H1 (cell line): ENCODE results near the gene RNF182. TPM values are rescaled to one million over a fixed set of nuclear protein-coding genes. Genes with fewer than 3 reads are reported as not detected.

ENCODE experiments used
- CTCF ChIA-PET: fragments of 300-600 bp; sonication (Branson Sonifier 250); formaldehyde crosslinking; loops from one replicate; lab custom pipeline; 2021; ENCODE audit not compliant: partially characterized antibody; lab: Charles Lee
- POLR2A ChIA-PET: fragments of 300-600 bp; sonication (Branson Sonifier 250); formaldehyde crosslinking; loops from one replicate; lab custom pipeline; 2021; ENCODE audit warnings: inconsistent platforms; ENCODE audit not compliant: partially characterized antibody; lab: Charles Lee
- DNase-seq, 2 experiments: peaks; one replicate each; pipeline versions ENCODE4 v3.0.0 to v3.0.0-alpha.2; 2010 to 2022; ENCODE audit warnings: low spot score in 2 of 2, low read depth in 1 of 2, mixed read lengths in 1 of 2
- FAIRE-seq: peaks from 2 replicates; lab custom pipeline; 2011; peaks lifted over from hg19 to GRCh38; lab: Jason Lieb, UNC
- H2AFZ ChIP-seq: 2 replicates; pipeline ENCODE4 v1.8.1; 2012; ENCODE audit warnings: low read length, inconsistent platforms
- H2AK5ac ChIP-seq: 2 replicates; pipeline ENCODE4 v1.6.1; 2013; ENCODE audit warnings: low read depth, low read length
- H2BK120ac ChIP-seq: replicated peaks from 2 replicates; pipeline ENCODE3; 2013; ENCODE audit warnings: low read depth, low read length, inconsistent platforms
- H2BK12ac ChIP-seq: 2 replicates; pipeline ENCODE4 v1.6.1; 2013; ENCODE audit warnings: low read depth, low read length
- H2BK15ac ChIP-seq: 2 replicates; pipeline ENCODE4 v1.6.1; 2013; ENCODE audit warnings: low read length
- H2BK20ac ChIP-seq: 2 replicates; pipeline ENCODE4 v1.6.1; 2013; ENCODE audit warnings: low read length
- H2BK5ac ChIP-seq: 2 replicates; pipeline ENCODE4 v1.6.1; 2013; ENCODE audit warnings: low read depth, low read length
- H3K14ac ChIP-seq: 2 replicates; pipeline ENCODE4 v1.6.1; 2013; ENCODE audit warnings: inconsistent platforms; ENCODE audit not compliant: insufficient read length
- H3K18ac ChIP-seq: 2 replicates; pipeline ENCODE4 v1.6.1; 2013; ENCODE audit warnings: low read length; ENCODE audit errors: extremely low read depth
- H3K23ac ChIP-seq: 2 replicates; pipeline ENCODE4 v1.6.1; 2013; ENCODE audit warnings: inconsistent platforms; ENCODE audit not compliant: insufficient read length
- H3K23me2 ChIP-seq: 2 replicates; pipeline ENCODE4 v1.6.1; 2013; ENCODE audit warnings: low read depth, low read length
- H3K27ac ChIP-seq: 2 replicates; pipeline ENCODE4 v1.6.1; 2011; ENCODE audit warnings: low read depth, low read length, inconsistent platforms
- H3K27me3 ChIP-seq, 4 experiments: replicated peaks in 1 of 4; 1 replicate in 1 of 4; 2 replicates in 3 of 4; pipeline versions ENCODE4 v1.6.1 to v1.8.1; 2011 to 2013; ENCODE audit warnings: low read length in 3 of 4, mild to moderate bottlenecking in 3 of 4, inconsistent platforms in 2 of 4, mixed read lengths in 2 of 4, moderate library complexity in 1 of 4; ENCODE audit not compliant: control insufficient read depth in 3 of 4, insufficient read depth in 3 of 4; ENCODE audit errors: extremely low read depth in 1 of 4
- H3K36me3 ChIP-seq, 4 experiments: 2 replicates each; pipeline versions ENCODE4 v1.6.1 to v1.8.1; 2011 to 2013; ENCODE audit warnings: mild to moderate bottlenecking in 4 of 4, low read length in 3 of 4, moderate library complexity in 2 of 4, control low read depth in 1 of 4, inconsistent platforms in 1 of 4; ENCODE audit not compliant: insufficient read depth in 4 of 4, control insufficient read depth in 2 of 4
- H3K4ac ChIP-seq: replicated peaks from 2 replicates; pipeline ENCODE3; 2013; ENCODE audit warnings: low read length, low read depth, mixed read lengths, inconsistent platforms; ENCODE audit not compliant: insufficient read length
- H3K4me1 ChIP-seq, 4 experiments: replicated peaks in 1 of 4; 1 replicate in 1 of 4; 2 replicates in 3 of 4; pipeline versions ENCODE4 v1.6.1 to v1.8.1; 2011 to 2013; ENCODE audit warnings: low read length in 3 of 4, inconsistent platforms in 2 of 4, mixed read lengths in 1 of 4; ENCODE audit not compliant: insufficient read depth in 4 of 4, control insufficient read depth in 3 of 4
- H3K4me2 ChIP-seq, 2 experiments: 2 replicates each; pipeline versions ENCODE4 v1.6.1 to v1.8.1; 2011 to 2013; ENCODE audit warnings: low read depth in 2 of 2, low read length in 2 of 2, control low read depth in 1 of 2, inconsistent platforms in 1 of 2, mild to moderate bottlenecking in 1 of 2; ENCODE audit not compliant: insufficient read depth in 1 of 2
- H3K4me3 ChIP-seq, 4 experiments: fragments of 200-600, 300-600 bp in 1 of 4; sonication (generic), shearing (Covaris generic), sonication (Bioruptor Twin) in 1 of 4; 2 replicates each; pipeline versions ENCODE4 v1.5.1 to v1.8.1; 2011 to 2016; ENCODE audit warnings: low read length in 4 of 4, low read depth in 3 of 4, control low read depth in 2 of 4, inconsistent platforms in 2 of 4, mild to moderate bottlenecking in 2 of 4, mixed read lengths in 1 of 4, moderate library complexity in 1 of 4; ENCODE audit not compliant: insufficient read depth in 2 of 4; ENCODE audit errors: extremely low read depth in 1 of 4
- H3K56ac ChIP-seq: replicated peaks from 2 replicates; pipeline ENCODE3; 2013; ENCODE audit warnings: low read depth, mild to moderate bottlenecking, mixed read lengths, low read length, inconsistent platforms; ENCODE audit not compliant: insufficient read length
- H3K79me1 ChIP-seq: 2 replicates; pipeline ENCODE4 v1.6.1; 2013; ENCODE audit warnings: low read depth, low read length, control low read depth
- H3K79me2 ChIP-seq, 2 experiments: 2 replicates each; pipeline versions ENCODE4 v1.6.1 to v1.8.1; 2012 to 2013; ENCODE audit warnings: low read length in 2 of 2, mild to moderate bottlenecking in 2 of 2, inconsistent platforms in 1 of 2; ENCODE audit not compliant: insufficient read depth in 2 of 2, control insufficient read depth in 1 of 2
- H3K9ac ChIP-seq, 4 experiments: replicated peaks in 1 of 4; 1 replicate in 1 of 4; 2 replicates in 3 of 4; pipeline versions ENCODE4 v1.6.1 to v1.8.1; 2011 to 2013; ENCODE audit warnings: low read depth in 3 of 4, low read length in 3 of 4, control low read depth in 2 of 4, mild to moderate bottlenecking in 2 of 4, moderate library complexity in 2 of 4, inconsistent platforms in 1 of 4; ENCODE audit errors: extremely low read depth in 1 of 4
- H3K9me3 ChIP-seq, 2 experiments: 2 replicates each; pipeline versions ENCODE4 v1.6.1 to v1.8.1; 2012 to 2013; ENCODE audit warnings: mild to moderate bottlenecking in 2 of 2, moderate library complexity in 2 of 2, control low read depth in 1 of 2, inconsistent platforms in 1 of 2, low read depth in 1 of 2, low read length in 1 of 2, mixed read lengths in 1 of 2; ENCODE audit not compliant: insufficient read depth in 2 of 2
- H4K20me1 ChIP-seq, 2 experiments: replicated peaks in 1 of 2; 2 replicates each; pipeline versions ENCODE3 to v1.8.1; 2011 to 2013; ENCODE audit warnings: inconsistent platforms in 2 of 2, low read length in 2 of 2, mild to moderate bottlenecking in 1 of 2; ENCODE audit not compliant: insufficient read depth in 2 of 2, control insufficient read depth in 1 of 2
- H4K5ac ChIP-seq: 2 replicates; pipeline ENCODE4 v1.6.1; 2013; ENCODE audit warnings: low read length, low read depth, mixed read lengths, inconsistent platforms; ENCODE audit not compliant: insufficient read length
- H4K8ac ChIP-seq: 2 replicates; pipeline ENCODE4 v1.8.0; 2013; ENCODE audit warnings: mild to moderate bottlenecking, moderate library complexity, low read length, inconsistent platforms; ENCODE audit not compliant: insufficient read depth; ENCODE audit errors: extremely low read depth
- H4K91ac ChIP-seq: replicated peaks from 2 replicates; pipeline ENCODE3; 2013; ENCODE audit warnings: low read length, mixed read lengths, inconsistent platforms; ENCODE audit not compliant: insufficient read length
- BCL11A ChIP-seq, 2 experiments: IDR thresholded peaks; one replicate each; pipeline ENCODE4 v1.6.1; 2011; ENCODE audit warnings: low read depth in 2 of 2, low read length in 2 of 2, mild to moderate bottlenecking in 2 of 2
- CBX8 ChIP-seq: fragments of 300-800, 300-1000 bp; sonication (generic); IDR thresholded peaks from 2 replicates; pipeline ENCODE4 v1.7.1; 2016; ENCODE audit warnings: low read depth, low read length, borderline replicate concordance
- CHD1 ChIP-seq: IDR thresholded peaks from 2 replicates; pipeline ENCODE4 v1.6.1; 2012; ENCODE audit warnings: low read depth, low read length, improper control_type of control experiment
- CREB1 ChIP-seq: IDR thresholded peaks from 2 replicates; pipeline ENCODE4 v1.6.1; 2012; ENCODE audit warnings: inconsistent platforms
- CTBP2 ChIP-seq: IDR thresholded peaks from 2 replicates; pipeline ENCODE4 v1.7.0; 2011; ENCODE audit warnings: borderline replicate concordance, mild to moderate bottlenecking, moderate library complexity, mixed read lengths, low read length; ENCODE audit not compliant: insufficient read depth, insufficient read length
- EP300 ChIP-seq, 2 experiments: IDR thresholded peaks; 1 replicate in 1 of 2; 2 replicates in 1 of 2; pipeline ENCODE4 v1.6.1; 2011 to 2012; ENCODE audit warnings: low read depth in 2 of 2, low read length in 2 of 2, mild to moderate bottlenecking in 2 of 2, borderline replicate concordance in 1 of 2, inconsistent platforms in 1 of 2, moderate library complexity in 1 of 2
- GTF2F1 ChIP-seq: IDR thresholded peaks from 2 replicates; pipeline ENCODE4 v1.6.1; 2012; ENCODE audit warnings: low read depth, low read length, improper control_type of control experiment, borderline replicate concordance
- JUN ChIP-seq: IDR thresholded peaks from 2 replicates; pipeline ENCODE4 v1.6.1; 2011; ENCODE audit warnings: low read depth, mild to moderate bottlenecking, improper control_type of control experiment, low read length
- MAFK ChIP-seq: IDR thresholded peaks from 2 replicates; pipeline ENCODE4 v1.6.1; 2012; ENCODE audit warnings: low read depth, mild to moderate bottlenecking, improper control_type of control experiment, low read length
- RXRA ChIP-seq: IDR thresholded peaks from 2 replicates; pipeline ENCODE4 v1.6.1; 2011; ENCODE audit warnings: low read depth, mild to moderate bottlenecking, low read length, moderate library complexity; ENCODE audit not compliant: insufficient read depth
- SIX5 ChIP-seq: IDR thresholded peaks from 2 replicates; pipeline ENCODE4 v1.6.1; 2011; ENCODE audit warnings: mild to moderate bottlenecking, low read depth, low read length
- SP1 ChIP-seq: IDR thresholded peaks from 2 replicates; pipeline ENCODE4 v1.6.1; 2011; ENCODE audit warnings: low read depth, low read length
- polyA plus RNA-seq, 7 experiments: library from polyadenylated mRNA; depleted of rRNA in 3 of 7; stranded (reverse) in 5 of 7; unstranded in 2 of 7; fragments of >200 nt in 5 of 7; fragments of 200-250 nt in 2 of 7; gene quantifications; 1 replicate in 5 of 7; 2 replicates in 1 of 7; 4 replicates in 1 of 7; pipeline versions ENCODE4 v1.2.1 to v1.2.3, GENCODE V29; 2011 to 2013; ENCODE audit warnings: missing spikeins in 2 of 7, mixed read lengths in 2 of 7
- total RNA-seq: library from RNA; stranded (reverse); fragmentation: NEBNext Ultra II Directional; extraction: Animal tissue kit (Norgen Biotek cat#: 25700); gene quantifications from 2 replicates; pipeline ENCODE4 v1.2.1, GENCODE V29; 2021
- TF ChIP-seq, protein P1 (sequence below): IDR thresholded peaks from 2 replicates; pipeline ENCODE4 v1.6.1; 2011; ENCODE audit warnings: low read depth, mild to moderate bottlenecking, low read length; ENCODE audit not compliant: insufficient read depth

The RNF182 gene
- total and polyA plus RNA-seq, 2 of the 8 experiments (the other 6 are each of a cell fraction or from before 2014, with no cell fraction given), result 6.2 to 10.7 TPM

DNA sequence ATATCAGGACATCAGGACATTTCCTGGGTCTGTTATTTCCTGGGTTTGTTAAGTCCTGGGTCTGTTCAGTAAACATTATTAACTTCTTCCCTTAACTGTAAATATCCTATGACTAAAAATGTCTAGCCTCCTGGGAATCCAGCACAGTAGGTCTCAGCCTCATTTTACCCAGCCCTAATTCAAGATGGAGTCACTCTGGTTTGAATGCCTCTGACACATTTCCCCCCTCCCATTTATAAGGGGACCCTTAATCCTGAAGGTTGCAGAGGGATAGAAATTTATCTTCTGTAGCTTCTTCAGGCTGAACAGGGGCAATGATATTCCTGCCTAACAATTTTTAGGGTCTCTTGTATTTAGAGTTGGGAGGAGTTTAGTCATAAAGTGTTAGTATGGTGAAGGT is 21.8 kb downstream of the RNF182 start:
- H2BK12ac ChIP-seq, result no peak overlapping the region
- no peak overlapping the region for H2AK5ac ChIP-seq
- FAIRE-seq, result no peak
- H3K79me2 ChIP-seq, result 0 out of 4 replicates have a peak, but pooled peaks cover 0 to 2% of the 10 kb centered on the region in 2 experiments
- H3K56ac ChIP-seq, result no peak overlapping the region
- H3K27ac ChIP-seq, result no peak overlapping the region
- H3K18ac ChIP-seq, result no peak overlapping the region
- H3K23me2 ChIP-seq, result no peaks in the 10 kb centered on the region
- no peak overlapping the region for H2AFZ ChIP-seq
- H2BK20ac ChIP-seq, result no peak overlapping the region
- H3K36me3 ChIP-seq, result peaks cover 0 to 4% (median 2%) of the 10 kb centered on the region in 4 experiments; a peak in 3 of 8 replicates
- H3K27me3 ChIP-seq, result no peaks in the 10 kb centered on the region
- H3K4me3 ChIP-seq, result no peak overlapping the region
- no peak overlapping the region for H3K4me2 ChIP-seq
- no peak overlapping the region for H3K9ac ChIP-seq
- no peak overlapping the region for H4K91ac ChIP-seq
- H3K9me3 ChIP-seq, result peaks cover 31 to 34% of the 10 kb centered on the region in 2 experiments
- H2BK5ac ChIP-seq, result no peak overlapping the region
- CTCF ChIA-PET, result no interaction called here
- H3K4ac ChIP-seq, result no peak overlapping the region
- no peaks in the 10 kb centered on the region for H3K79me1 ChIP-seq
- no peak overlapping the region for H4K8ac ChIP-seq
- no peak overlapping the region for H2BK15ac ChIP-seq
- no peak overlapping the region for H2BK120ac ChIP-seq
- no peak overlapping the region for H3K23ac ChIP-seq
- POLR2A ChIA-PET, result no interaction called here
- TF ChIP-seq GTF2F1, result no peak
- TF ChIP-seq CBX8, result no peak
- no peak for TF ChIP-seq SP1
- TF ChIP-seq CTBP2, result no peak
- TF ChIP-seq, protein P1, sequence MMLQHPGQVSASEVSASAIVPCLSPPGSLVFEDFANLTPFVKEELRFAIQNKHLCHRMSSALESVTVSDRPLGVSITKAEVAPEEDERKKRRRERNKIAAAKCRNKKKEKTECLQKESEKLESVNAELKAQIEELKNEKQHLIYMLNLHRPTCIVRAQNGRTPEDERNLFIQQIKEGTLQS, result no peak
- no peak for TF ChIP-seq CREB1
- TF ChIP-seq RXRA, result no peak
- no peak for TF ChIP-seq EP300 (IDR thresholded peaks at IDR 0.05; ENCODE audit: borderline replicate concordance in 1 of 2, low read depth in 2 of 2, low read length in 2 of 2)
- no peak for TF ChIP-seq SIX5
- no peak for TF ChIP-seq CHD1
- no peak for TF ChIP-seq MAFK
- TF ChIP-seq BCL11A (IDR thresholded peaks at IDR 0.05; ENCODE audit: low read depth in 2 of 2, low read length in 2 of 2), result no peak
- no peak for TF ChIP-seq JUN
- TF ChIP-seq, all 59 proteins: peak for 0
- no peak for DNase-seq
- Histone ChIP-seq H3K4me1 (no peaks in the 10 kb centered on the region), H4K5ac (no peak overlapping the region), H4K20me1 (no peaks in the 10 kb centered on the region), H3K14ac (no peak overlapping the region)
